ENCODE data around the gene DCTPP1.

DCTPP1 gene

DNA sequence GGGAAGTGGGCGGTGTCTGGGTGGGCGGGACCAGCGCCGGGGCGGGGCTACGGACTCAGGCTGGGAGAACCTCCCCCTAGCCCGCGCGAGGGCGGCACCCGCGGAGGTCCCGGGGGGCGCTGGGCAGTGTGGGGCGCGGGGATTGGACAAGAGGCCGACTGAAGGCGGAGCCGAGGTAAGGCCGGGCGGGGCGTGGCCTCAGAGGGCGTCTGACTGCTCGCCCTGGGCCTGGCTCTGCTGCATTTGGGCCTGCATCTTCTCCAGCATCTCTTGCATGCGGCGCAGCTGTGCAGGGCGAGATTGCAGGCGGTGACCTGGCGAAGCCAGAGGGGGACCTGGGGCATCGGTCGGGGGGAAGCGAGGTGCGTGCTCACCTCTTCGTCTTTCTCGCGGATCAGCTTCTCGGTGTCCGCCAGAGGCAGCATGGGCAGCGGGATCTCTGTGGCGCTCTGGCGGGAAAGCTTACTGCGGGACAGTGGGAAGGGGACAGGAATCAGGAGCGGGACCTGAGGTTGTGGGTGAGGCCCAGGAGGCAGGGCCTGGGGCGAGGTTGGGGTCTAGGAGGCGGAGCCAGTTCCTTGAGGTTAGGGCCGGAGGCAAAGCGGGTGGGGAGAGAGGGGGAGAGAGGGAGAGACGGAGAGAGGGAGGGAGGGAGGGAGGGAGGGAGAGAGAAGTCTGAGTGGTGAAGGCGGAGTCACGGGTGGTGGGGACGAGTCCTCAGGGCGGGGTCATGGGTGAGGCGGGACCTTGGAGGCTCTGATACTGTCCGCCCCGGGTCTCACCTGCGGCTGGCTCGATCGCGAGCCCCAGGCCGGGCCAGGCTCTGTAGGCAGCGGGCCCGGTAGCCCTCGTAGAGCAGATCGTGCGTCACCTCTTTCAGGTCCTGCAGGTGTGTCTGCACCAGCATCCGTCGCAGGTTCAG, 51.3 kb downstream of the DCTPP1 start (continued):
- TF ChIP-seq, protein P1, sequence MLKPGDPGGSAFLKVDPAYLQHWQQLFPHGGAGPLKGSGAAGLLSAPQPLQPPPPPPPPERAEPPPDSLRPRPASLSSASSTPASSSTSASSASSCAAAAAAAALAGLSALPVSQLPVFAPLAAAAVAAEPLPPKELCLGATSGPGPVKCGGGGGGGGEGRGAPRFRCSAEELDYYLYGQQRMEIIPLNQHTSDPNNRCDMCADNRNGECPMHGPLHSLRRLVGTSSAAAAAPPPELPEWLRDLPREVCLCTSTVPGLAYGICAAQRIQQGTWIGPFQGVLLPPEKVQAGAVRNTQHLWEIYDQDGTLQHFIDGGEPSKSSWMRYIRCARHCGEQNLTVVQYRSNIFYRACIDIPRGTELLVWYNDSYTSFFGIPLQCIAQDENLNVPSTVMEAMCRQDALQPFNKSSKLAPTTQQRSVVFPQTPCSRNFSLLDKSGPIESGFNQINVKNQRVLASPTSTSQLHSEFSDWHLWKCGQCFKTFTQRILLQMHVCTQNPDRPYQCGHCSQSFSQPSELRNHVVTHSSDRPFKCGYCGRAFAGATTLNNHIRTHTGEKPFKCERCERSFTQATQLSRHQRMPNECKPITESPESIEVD (tag by site-specific recombination; IDR thresholded peaks at IDR 0.05) = no peak
- TF ChIP-seq, protein P2, sequence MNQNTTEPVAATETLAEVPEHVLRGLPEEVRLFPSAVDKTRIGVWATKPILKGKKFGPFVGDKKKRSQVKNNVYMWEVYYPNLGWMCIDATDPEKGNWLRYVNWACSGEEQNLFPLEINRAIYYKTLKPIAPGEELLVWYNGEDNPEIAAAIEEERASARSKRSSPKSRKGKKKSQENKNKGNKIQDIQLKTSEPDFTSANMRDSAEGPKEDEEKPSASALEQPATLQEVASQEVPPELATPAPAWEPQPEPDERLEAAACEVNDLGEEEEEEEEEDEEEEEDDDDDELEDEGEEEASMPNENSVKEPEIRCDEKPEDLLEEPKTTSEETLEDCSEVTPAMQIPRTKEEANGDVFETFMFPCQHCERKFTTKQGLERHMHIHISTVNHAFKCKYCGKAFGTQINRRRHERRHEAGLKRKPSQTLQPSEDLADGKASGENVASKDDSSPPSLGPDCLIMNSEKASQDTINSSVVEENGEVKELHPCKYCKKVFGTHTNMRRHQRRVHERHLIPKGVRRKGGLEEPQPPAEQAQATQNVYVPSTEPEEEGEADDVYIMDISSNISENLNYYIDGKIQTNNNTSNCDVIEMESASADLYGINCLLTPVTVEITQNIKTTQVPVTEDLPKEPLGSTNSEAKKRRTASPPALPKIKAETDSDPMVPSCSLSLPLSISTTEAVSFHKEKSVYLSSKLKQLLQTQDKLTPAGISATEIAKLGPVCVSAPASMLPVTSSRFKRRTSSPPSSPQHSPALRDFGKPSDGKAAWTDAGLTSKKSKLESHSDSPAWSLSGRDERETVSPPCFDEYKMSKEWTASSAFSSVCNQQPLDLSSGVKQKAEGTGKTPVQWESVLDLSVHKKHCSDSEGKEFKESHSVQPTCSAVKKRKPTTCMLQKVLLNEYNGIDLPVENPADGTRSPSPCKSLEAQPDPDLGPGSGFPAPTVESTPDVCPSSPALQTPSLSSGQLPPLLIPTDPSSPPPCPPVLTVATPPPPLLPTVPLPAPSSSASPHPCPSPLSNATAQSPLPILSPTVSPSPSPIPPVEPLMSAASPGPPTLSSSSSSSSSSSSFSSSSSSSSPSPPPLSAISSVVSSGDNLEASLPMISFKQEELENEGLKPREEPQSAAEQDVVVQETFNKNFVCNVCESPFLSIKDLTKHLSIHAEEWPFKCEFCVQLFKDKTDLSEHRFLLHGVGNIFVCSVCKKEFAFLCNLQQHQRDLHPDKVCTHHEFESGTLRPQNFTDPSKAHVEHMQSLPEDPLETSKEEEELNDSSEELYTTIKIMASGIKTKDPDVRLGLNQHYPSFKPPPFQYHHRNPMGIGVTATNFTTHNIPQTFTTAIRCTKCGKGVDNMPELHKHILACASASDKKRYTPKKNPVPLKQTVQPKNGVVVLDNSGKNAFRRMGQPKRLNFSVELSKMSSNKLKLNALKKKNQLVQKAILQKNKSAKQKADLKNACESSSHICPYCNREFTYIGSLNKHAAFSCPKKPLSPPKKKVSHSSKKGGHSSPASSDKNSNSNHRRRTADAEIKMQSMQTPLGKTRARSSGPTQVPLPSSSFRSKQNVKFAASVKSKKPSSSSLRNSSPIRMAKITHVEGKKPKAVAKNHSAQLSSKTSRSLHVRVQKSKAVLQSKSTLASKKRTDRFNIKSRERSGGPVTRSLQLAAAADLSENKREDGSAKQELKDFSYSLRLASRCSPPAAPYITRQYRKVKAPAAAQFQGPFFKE (tag by site-specific recombination; IDR thresholded peaks at IDR 0.05; ENCODE audit: borderline replicate concordance) = no peak
- TF ChIP-seq ZNF223 (tag by site-specific recombination; IDR thresholded peaks at IDR 0.05) (no peak), ZBTB21 (tag by site-specific recombination; IDR thresholded peaks at IDR 0.05) (no peak), ZNF221 (tag by site-specific recombination; IDR thresholded peaks at IDR 0.05; ENCODE audit: borderline replicate concordance) (no peak), ZNF416 (tag by site-specific recombination; IDR thresholded peaks at IDR 0.05) (no peak), ZNF670 (tag by site-specific recombination; IDR thresholded peaks at IDR 0.05; ENCODE audit: low read depth) (no peak), HOXD13 (CRISPR knock-in tag; IDR thresholded peaks at IDR 0.05; ENCODE audit: borderline replicate concordance) (no peak), KLF10 (tag by site-specific recombination; IDR thresholded peaks at IDR 0.05) (peak; percentile 93), ZNF501 (tag by site-specific recombination; IDR thresholded peaks at IDR 0.05) (peak; percentile 89), ZNF426 (tag by site-specific recombination; IDR thresholded peaks at IDR 0.05) (no peak), MEIS1 (CRISPR knock-in tag; IDR thresholded peaks at IDR 0.05; ENCODE audit: borderline replicate concordance) (no peak), ZEB2 (tag by site-specific recombination; IDR thresholded peaks at IDR 0.05) (no peak; the same call in 1 of the 2 replicates), ZNF777 (tag by site-specific recombination; IDR thresholded peaks at IDR 0.05; ENCODE audit: borderline replicate concordance) (no peak), ZNF843 (tag by site-specific recombination; IDR thresholded peaks at IDR 0.05) (peak; percentile 83), ZBTB1 (tag by site-specific recombination; IDR thresholded peaks at IDR 0.05) (no peak)
- TF ChIP-seq, protein P3, sequence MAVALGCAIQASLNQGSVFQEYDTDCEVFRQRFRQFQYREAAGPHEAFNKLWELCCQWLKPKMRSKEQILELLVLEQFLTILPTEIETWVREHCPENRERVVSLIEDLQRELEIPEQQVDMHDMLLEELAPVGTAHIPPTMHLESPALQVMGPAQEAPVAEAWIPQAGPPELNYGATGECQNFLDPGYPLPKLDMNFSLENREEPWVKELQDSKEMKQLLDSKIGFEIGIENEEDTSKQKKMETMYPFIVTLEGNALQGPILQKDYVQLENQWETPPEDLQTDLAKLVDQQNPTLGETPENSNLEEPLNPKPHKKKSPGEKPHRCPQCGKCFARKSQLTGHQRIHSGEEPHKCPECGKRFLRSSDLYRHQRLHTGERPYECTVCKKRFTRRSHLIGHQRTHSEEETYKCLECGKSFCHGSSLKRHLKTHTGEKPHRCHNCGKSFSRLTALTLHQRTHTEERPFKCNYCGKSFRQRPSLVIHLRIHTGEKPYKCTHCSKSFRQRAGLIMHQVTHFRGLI (tag by site-specific recombination; IDR thresholded peaks at IDR 0.05) = no peak
- TF ChIP-seq, protein P4, sequence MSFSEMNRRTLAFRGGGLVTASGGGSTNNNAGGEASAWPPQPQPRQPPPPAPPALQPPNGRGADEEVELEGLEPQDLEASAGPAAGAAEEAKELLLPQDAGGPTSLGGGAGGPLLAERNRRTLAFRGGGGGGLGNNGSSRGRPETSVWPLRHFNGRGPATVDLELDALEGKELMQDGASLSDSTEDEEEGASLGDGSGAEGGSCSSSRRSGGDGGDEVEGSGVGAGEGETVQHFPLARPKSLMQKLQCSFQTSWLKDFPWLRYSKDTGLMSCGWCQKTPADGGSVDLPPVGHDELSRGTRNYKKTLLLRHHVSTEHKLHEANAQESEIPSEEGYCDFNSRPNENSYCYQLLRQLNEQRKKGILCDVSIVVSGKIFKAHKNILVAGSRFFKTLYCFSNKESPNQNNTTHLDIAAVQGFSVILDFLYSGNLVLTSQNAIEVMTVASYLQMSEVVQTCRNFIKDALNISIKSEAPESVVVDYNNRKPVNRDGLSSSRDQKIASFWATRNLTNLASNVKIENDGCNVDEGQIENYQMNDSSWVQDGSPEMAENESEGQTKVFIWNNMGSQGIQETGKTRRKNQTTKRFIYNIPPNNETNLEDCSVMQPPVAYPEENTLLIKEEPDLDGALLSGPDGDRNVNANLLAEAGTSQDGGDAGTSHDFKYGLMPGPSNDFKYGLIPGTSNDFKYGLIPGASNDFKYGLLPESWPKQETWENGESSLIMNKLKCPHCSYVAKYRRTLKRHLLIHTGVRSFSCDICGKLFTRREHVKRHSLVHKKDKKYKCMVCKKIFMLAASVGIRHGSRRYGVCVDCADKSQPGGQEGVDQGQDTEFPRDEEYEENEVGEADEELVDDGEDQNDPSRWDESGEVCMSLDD (tag by site-specific recombination; IDR thresholded peaks at IDR 0.05) = no peak; the same call in 1 of the 2 replicates
- TF ChIP-seq, protein P5, sequence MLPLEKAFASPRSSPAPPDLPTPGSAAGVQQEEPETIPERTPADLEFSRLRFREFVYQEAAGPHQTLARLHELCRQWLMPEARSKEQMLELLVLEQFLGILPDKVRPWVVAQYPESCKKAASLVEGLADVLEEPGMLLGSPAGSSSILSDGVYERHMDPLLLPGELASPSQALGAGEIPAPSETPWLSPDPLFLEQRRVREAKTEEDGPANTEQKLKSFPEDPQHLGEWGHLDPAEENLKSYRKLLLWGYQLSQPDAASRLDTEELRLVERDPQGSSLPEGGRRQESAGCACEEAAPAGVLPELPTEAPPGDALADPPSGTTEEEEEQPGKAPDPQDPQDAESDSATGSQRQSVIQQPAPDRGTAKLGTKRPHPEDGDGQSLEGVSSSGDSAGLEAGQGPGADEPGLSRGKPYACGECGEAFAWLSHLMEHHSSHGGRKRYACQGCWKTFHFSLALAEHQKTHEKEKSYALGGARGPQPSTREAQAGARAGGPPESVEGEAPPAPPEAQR (tag by site-specific recombination; IDR thresholded peaks at IDR 0.05) = no peak
- TF ChIP-seq, protein P6, sequence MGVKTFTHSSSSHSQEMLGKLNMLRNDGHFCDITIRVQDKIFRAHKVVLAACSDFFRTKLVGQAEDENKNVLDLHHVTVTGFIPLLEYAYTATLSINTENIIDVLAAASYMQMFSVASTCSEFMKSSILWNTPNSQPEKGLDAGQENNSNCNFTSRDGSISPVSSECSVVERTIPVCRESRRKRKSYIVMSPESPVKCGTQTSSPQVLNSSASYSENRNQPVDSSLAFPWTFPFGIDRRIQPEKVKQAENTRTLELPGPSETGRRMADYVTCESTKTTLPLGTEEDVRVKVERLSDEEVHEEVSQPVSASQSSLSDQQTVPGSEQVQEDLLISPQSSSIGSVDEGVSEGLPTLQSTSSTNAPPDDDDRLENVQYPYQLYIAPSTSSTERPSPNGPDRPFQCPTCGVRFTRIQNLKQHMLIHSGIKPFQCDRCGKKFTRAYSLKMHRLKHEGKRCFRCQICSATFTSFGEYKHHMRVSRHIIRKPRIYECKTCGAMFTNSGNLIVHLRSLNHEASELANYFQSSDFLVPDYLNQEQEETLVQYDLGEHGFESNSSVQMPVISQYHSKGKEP (tag by site-specific recombination; IDR thresholded peaks at IDR 0.05) = peak; percentile 100
- TF ChIP-seq, protein P7, sequence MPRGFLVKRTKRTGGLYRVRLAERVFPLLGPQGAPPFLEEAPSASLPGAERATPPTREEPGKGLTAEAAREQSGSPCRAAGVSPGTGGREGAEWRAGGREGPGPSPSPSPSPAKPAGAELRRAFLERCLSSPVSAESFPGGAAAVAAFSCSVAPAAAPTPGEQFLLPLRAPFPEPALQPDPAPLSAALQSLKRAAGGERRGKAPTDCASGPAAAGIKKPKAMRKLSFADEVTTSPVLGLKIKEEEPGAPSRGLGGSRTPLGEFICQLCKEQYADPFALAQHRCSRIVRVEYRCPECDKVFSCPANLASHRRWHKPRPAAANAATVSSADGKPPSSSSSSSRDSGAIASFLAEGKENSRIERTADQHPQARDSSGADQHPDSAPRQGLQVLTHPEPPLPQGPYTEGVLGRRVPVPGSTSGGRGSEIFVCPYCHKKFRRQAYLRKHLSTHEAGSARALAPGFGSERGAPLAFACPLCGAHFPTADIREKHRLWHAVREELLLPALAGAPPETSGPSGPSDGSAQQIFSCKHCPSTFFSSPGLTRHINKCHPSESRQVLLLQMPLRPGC (tag by site-specific recombination; IDR thresholded peaks at IDR 0.05) = peak; percentile 73; the same call in 1 of the 2 replicates
